ENCODE data around the gene MAPK1. TPM values are rescaled to one million over a fixed set of nuclear protein-coding genes. Genes with fewer than 3 reads are reported as not detected.
"Not testable (repeated sequence)": the region's sequence is repeated elsewhere in the genome, so short reads cannot be mapped to it uniquely, and the experiment has no call there.

Gene MAPK1
- total RNA-seq, 4 donors from 2014 or later = 36.0 to 57.6 (median 45.0) TPM

GRCh38 chr22:21828268-21828638, 39.2 kb downstream of the MAPK1 start:
- intact Hi-C loops (cut with DNase I) = no loop called here
- Histone ChIP-seq H3K27ac (no peak overlapping the region), H3K4me3 (no peak overlapping the region), H3K36me3 (no peaks in the 10 kb centered on the region), H3K27me3 (no peaks in the 10 kb centered on the region), H3K9me3 (no peaks in the 10 kb centered on the region), H3K4me1 (peaks cover 20 to 64% (median 34%) of the 10 kb centered on the region in 3 donors)
- DNase-seq = no peak
- no peak for TF ChIP-seq POLR2A (IDR thresholded peaks at IDR 0.05)
- no peak for TF ChIP-seq CTCF (IDR thresholded peaks at IDR 0.05)
- 60 to 61% methylated on average over 4 of the region's 4 CpGs for WGBS, 2 donors

- Histone ChIP-seq H3K4me1 (peaks cover 17 to 59% (median 33%) of the 10 kb centered on the region in 3 donors), H3K9me3 (no peaks in the 10 kb centered on the region), H3K27me3 (no peaks in the 10 kb centered on the region), H3K36me3 (no peaks in the 10 kb centered on the region), H3K27ac (no peak overlapping the region), H3K4me3 (no peak overlapping the region)
- WGBS, 2 donors = 69 to 70% methylated on average over 3 of the region's 3 CpGs
- DNase-seq = no peak
- TF ChIP-seq CTCF (IDR thresholded peaks at IDR 0.05) (no peak), POLR2A (IDR thresholded peaks at IDR 0.05) (no peak)
- intact Hi-C loops (cut with DNase I) = no loop called here
These were observed 39.7 kb downstream of the MAPK1 start for GRCh38 chr22:21827628-21828267.

- intact Hi-C loops (cut with DNase I) = no loop called here
- TF ChIP-seq POLR2A (IDR thresholded peaks at IDR 0.05) (no peak), CTCF (IDR thresholded peaks at IDR 0.05) (no peak)
These were observed 41.2 kb downstream of the MAPK1 start for GRCh38 chr22:21826204-21826603.

GRCh38 chr22:21824962-21825361, 42.5 kb downstream of the MAPK1 start:
- H3K4me3 ChIP-seq; H3K36me3 ChIP-seq; H3K9me3 ChIP-seq; intact Hi-C loops (cut with DNase I); H3K27ac ChIP-seq; H3K27me3 ChIP-seq; DNase-seq: not testable (repeated sequence)
- WGBS, 2 donors = 90 to 93% methylated on average over 7 of the region's 7 CpGs
- peaks cover 14 to 52% (median 26%) of the 10 kb centered on the region in 3 donors for H3K4me1 ChIP-seq

More at GRCh38 chr22:21826204-21826603, 41.2 kb downstream of the MAPK1 start:
- no peak overlapping the region for H3K4me3 ChIP-seq
- H3K36me3 ChIP-seq = no peaks in the 10 kb centered on the region
- H3K27me3 ChIP-seq = no peaks in the 10 kb centered on the region
- DNase-seq = no peak
- WGBS, 2 donors = 94 to 96% methylated on average over 7 of the region's 7 CpGs
- H3K4me1 ChIP-seq = peaks cover 14 to 51% (median 26%) of the 10 kb centered on the region in 3 donors
- no peak overlapping the region for H3K27ac ChIP-seq
- no peaks in the 10 kb centered on the region for H3K9me3 ChIP-seq

GRCh38 chr22:21824445-21824912, 43.0 kb downstream of the MAPK1 start:
- Histone ChIP-seq H3K4me1 (peaks cover 14 to 56% (median 26%) of the 10 kb centered on the region in 3 donors), H3K27me3 (no peaks in the 10 kb centered on the region), H3K27ac (no peak overlapping the region), H3K9me3 (no peaks in the 10 kb centered on the region), H3K36me3 (no peaks in the 10 kb centered on the region), H3K4me3 (no peak overlapping the region)
- intact Hi-C loops (cut with DNase I) = no loop called here
- DNase-seq = no peak
- TF ChIP-seq POLR2A (IDR thresholded peaks at IDR 0.05) (no peak), CTCF (IDR thresholded peaks at IDR 0.05) (no peak)
- WGBS, 2 donors = 80 to 90% methylated on average over 1 of the region's 1 CpG

Measured in esophagus squamous epithelium (tissue), 5 donors.